ENCODE results near the gene NUDT22. TPM values are rescaled to one million over a fixed set of nuclear protein-coding genes. Genes with fewer than 3 reads are reported as not detected.

NUDT22 gene
- total RNA-seq, 1 donor from 2014 or later: 79.4 TPM

DNA sequence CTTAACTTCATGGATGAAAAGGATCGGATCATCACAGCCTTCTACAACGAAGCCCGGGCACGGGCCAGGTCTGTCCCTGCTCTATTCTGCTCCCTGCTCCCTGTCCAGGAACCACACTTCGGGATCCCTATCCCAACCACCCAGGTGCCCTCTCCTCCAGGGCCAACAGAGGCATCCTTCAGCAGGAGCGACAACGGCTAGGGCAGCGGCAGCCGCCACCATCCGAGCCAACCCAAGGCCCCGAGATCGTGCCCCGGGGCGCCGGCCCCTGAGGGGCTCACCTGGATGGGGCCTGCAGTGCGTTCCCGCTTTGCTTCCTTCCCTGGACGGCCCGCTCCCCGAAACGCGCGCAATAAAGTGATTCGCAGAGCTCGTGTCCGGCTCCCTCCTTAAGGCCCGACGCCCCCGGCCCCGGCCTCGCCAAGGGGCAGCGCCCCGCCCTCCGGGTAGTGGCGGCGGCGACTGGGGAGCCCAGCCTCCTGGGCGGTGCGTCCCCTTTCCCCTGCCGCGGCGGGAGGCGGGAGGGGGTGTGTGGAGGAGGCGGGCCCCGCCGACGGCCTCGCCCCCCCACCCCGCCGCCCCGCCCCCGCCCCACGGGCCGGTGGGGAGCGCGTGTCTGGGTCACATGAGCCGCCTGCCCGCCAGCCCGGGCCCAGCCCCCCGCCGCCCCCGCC lies 8.0 kb downstream of the NUDT22 start, which contains the start of gene VEGFB:
TSS of gene VEGFB (plus strand) at position 672 of the 674 bp plus-strand sequence. CDS start 250 bp downstream, outside the sequence.
- Mint-ChIP-seq H3K27ac (peak within 1 kb of the TSS; percentile 68), H3K9me3 (no peaks in the 10 kb centered on the region), H3K27me3 (ENCODE audit: insufficient read depth) (no peaks in the 10 kb centered on the region), H3K4me3 (peak within 1 kb of the TSS; percentile 88), H3K36me3 (ENCODE audit: low read depth) (peaks cover 11% of the 10 kb centered on the region), H3K4me1 (ENCODE audit: low read depth) (peaks cover 24% of the 10 kb centered on the region)
- peak; percentile 74 for DNase-seq (ENCODE audit: low spot score)
- intact Hi-C loops (cut with micrococcal nuclease): loop anchor here (1.0 kb wide), 1 partner anchor 8 kb away; the partner anchor contains the start of genes NUDT22 and TRPT1

DNA sequence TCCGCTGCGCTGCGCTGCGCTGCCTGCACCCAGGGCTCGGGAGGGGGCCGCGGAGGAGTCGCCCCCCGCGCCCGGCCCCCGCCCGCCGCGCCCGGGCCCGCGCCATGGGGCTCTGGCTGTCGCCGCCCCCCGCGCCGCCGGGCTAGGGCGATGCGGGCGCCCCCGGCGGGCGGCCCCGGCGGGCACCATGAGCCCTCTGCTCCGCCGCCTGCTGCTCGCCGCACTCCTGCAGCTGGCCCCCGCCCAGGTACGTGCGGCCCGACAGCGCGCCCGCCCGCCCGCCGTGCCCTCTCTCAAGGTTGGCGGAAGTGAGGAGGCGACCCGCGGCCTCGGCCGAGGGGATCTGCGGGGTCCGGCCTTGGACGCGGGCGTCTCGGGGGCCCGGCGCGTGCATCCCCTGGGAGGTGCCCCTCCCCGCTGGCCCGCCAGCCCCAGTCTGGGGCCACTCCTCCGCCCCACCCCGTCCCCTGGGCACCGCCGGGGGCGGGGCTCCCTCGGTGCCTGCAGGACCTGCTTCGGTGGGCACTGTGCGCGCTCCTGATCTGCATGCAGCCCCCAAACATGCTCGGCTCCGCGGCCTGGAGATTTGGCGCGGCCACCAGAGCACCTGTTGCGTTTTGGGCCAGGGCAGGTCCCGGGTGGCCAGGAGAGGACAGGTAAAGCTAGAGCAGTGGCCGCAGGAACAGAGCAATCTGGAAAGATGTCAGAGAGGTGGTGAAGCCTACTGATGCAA lies 8.7 kb downstream of the NUDT22 start:
- peak overlapping the region; percentile 87 for H3K4me3 Mint-ChIP-seq
- H3K27me3 Mint-ChIP-seq (ENCODE audit: insufficient read depth): no peaks in the 10 kb centered on the region
- peaks cover 19% of the 10 kb centered on the region for H3K4me1 Mint-ChIP-seq (ENCODE audit: low read depth)
- H3K9me3 Mint-ChIP-seq: no peaks in the 10 kb centered on the region
- DNase-seq (ENCODE audit: low spot score): peak; percentile 56
- intact Hi-C loops (cut with micrococcal nuclease): loop anchor here (1.0 kb wide), 1 partner anchor 9 kb away; the partner anchor contains the start of genes NUDT22 and TRPT1
- peak overlapping the region; percentile 67 for H3K27ac Mint-ChIP-seq
- peaks cover 13% of the 10 kb centered on the region for H3K36me3 Mint-ChIP-seq (ENCODE audit: low read depth)

DNA sequence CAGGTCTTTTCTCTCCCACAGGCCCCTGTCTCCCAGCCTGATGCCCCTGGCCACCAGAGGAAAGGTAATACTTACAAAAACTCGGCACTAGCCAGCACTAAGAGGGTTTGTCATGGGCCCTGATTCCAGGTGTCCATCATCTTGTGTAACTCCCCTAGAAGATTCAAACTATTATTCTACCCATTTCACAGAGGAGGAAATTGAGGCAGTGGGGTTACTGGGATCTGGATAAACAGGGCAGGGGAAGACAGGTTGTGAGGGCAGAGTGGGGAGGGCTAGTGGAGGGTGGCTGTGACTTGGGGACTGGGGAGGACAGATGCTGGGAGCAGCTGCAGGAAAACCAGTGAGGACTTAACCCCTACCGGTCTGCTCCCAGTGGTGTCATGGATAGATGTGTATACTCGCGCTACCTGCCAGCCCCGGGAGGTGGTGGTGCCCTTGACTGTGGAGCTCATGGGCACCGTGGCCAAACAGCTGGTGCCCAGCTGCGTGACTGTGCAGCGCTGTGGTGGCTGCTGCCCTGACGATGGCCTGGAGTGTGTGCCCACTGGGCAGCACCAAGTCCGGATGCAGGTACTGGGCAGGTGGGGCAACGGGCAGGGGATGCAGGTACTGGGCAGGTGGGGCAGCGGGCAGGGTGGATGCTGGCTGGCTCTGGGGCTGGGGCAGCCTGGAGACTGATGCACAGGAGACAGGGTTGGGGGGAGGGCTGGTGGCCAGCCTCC lies 9.5 kb downstream of the NUDT22 start:
- DNase-seq (ENCODE audit: low spot score): no peak
- H3K4me1 Mint-ChIP-seq (ENCODE audit: low read depth): peaks cover 24% of the 10 kb centered on the region
- H3K9me3 Mint-ChIP-seq: no peaks in the 10 kb centered on the region
- intact Hi-C loops (cut with micrococcal nuclease): no loop called here
- H3K27me3 Mint-ChIP-seq (ENCODE audit: insufficient read depth): no peaks in the 10 kb centered on the region
- peaks cover 15% of the 10 kb centered on the region for H3K36me3 Mint-ChIP-seq (ENCODE audit: low read depth)
- H3K4me3 Mint-ChIP-seq: peak overlapping the region; percentile 87
- H3K27ac Mint-ChIP-seq: peak overlapping the region; percentile 64

DNA sequence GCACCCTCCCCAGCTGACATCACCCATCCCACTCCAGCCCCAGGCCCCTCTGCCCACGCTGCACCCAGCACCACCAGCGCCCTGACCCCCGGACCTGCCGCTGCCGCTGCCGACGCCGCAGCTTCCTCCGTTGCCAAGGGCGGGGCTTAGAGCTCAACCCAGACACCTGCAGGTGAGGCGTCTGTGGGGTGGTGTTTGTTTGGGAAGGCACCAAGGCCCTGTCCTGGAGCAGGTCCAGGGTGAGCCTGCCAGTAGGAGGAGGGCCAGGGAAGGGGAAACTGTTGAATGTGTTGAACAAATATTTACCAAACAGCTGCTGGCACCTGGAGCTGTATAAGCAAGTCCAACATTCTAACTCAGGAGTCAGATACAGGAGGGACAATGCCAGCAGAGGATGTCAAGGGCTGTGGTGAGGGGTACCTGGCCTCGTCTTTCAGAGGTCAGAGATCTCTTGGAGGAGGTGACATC lies 11.4 kb downstream of the NUDT22 start:
- H3K9me3 Mint-ChIP-seq: no peaks in the 10 kb centered on the region
- H3K4me3 Mint-ChIP-seq: no peak overlapping the region
- H3K4me1 Mint-ChIP-seq (ENCODE audit: low read depth): peaks cover 28% of the 10 kb centered on the region
- DNase-seq (ENCODE audit: low spot score): no peak
- no peaks in the 10 kb centered on the region for H3K27me3 Mint-ChIP-seq (ENCODE audit: insufficient read depth)
- intact Hi-C loops (cut with micrococcal nuclease): no loop called here
- peaks cover 16% of the 10 kb centered on the region for H3K36me3 Mint-ChIP-seq (ENCODE audit: low read depth)
- H3K27ac Mint-ChIP-seq: no peak overlapping the region

DNA sequence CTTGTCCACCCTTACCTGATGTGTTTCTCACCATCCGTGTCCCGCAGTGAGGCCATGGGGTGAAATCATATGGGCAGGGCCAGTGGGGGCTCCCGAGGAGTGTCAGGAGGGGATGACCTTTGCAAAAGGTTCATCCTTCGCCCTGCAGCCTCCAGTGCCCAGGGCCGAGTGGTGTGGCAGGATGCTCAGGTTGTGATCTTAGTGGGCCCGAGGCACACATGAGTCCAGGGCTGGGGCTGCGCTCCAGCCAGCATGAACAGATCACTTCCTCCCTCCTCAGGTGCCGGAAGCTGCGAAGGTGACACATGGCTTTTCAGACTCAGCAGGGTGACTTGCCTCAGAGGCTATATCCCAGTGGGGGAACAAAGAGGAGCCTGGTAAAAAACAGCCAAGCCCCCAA lies 12.0 kb downstream of the NUDT22 start:
- Mint-ChIP-seq H3K27ac (no peak overlapping the region), H3K9me3 (no peaks in the 10 kb centered on the region), H3K27me3 (ENCODE audit: insufficient read depth) (no peaks in the 10 kb centered on the region), H3K36me3 (ENCODE audit: low read depth) (peaks cover 20% of the 10 kb centered on the region), H3K4me3 (no peak overlapping the region), H3K4me1 (ENCODE audit: low read depth) (peaks cover 33% of the 10 kb centered on the region)
- intact Hi-C loops (cut with micrococcal nuclease): no loop called here
- DNase-seq (ENCODE audit: low spot score): no peak

DNA sequence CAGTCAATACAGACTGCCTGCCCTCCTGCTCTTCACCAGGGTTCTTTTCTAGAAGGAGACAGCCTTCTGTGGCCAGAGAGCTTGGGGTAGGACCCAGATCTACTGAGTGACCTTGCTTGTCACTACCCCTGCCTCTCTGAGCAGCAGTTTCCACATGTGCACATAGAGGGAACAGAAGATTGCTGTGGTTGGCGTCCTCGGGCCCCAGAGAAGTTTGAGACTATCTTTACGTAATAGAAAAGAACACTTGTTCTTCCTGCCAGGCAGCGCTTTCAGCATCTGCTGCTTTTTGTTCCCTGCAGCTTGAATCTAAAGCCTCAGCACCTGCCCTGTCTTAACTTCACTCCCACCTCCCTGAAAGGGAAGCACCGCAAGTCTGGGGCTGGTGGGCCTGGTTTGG lies 12.9 kb downstream of the NUDT22 start:
- H3K36me3 Mint-ChIP-seq (ENCODE audit: low read depth): peaks cover 21% of the 10 kb centered on the region
- no peak for DNase-seq (ENCODE audit: low spot score)
- no peak overlapping the region for H3K27ac Mint-ChIP-seq
- peaks cover 41% of the 10 kb centered on the region for H3K4me1 Mint-ChIP-seq (ENCODE audit: low read depth)
- H3K27me3 Mint-ChIP-seq (ENCODE audit: insufficient read depth): no peaks in the 10 kb centered on the region
- peak overlapping the region; percentile 34 for H3K4me3 Mint-ChIP-seq
- intact Hi-C loops (cut with micrococcal nuclease): no loop called here
- H3K9me3 Mint-ChIP-seq: no peaks in the 10 kb centered on the region

DNA sequence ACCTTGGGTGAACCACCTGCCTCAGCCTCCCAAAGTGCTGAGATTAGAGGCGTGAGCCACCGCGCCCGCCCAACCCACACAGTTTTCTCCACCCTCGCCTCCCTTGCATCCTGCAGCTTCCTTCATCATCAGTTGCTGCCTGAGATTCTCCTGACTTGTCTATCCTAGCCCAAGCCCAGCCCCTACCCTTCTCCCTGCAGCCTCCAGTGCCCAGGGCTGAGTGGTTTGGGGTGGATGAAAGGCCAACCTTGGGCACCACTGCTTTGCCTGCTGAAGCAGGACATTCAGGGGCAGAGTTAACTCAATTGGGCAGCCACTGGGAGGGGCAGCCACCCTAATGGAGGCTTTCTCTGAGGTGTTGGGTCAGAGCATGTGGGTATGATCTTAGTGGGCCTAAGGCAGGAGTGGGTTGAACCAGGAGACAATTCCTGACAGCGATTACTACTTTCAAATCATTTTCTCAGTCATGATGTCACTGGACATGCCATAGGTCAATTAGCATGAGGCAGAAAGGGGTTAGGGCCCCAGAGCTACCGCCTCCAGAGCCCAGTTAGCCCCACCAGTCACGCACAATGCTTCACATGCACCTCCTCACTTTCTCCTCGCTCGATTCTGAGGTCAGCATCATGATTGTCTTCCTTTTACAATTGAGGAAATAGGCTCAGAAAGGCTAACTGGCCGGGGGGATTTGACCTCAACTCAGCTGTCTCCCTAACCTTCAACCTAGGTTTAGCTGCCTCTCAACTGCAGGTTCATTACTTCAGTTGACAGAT lies 13.8 kb downstream of the NUDT22 start:
- no peaks in the 10 kb centered on the region for H3K9me3 Mint-ChIP-seq
- no peaks in the 10 kb centered on the region for H3K27me3 Mint-ChIP-seq (ENCODE audit: insufficient read depth)
- H3K36me3 Mint-ChIP-seq (ENCODE audit: low read depth): peaks cover 21% of the 10 kb centered on the region
- peak overlapping the region; percentile 94 for H3K27ac Mint-ChIP-seq
- H3K4me1 Mint-ChIP-seq (ENCODE audit: low read depth): peaks cover 41% of the 10 kb centered on the region
- intact Hi-C loops (cut with micrococcal nuclease): loop anchor here (2.0 to 5.0 kb wide), 2 partner anchors 33 to 1648 kb away; partner anchors contain the start of genes FERMT3 and TUT1
- DNase-seq (ENCODE audit: low spot score): no peak
- peak overlapping the region; percentile 94 for H3K4me3 Mint-ChIP-seq

DNA sequence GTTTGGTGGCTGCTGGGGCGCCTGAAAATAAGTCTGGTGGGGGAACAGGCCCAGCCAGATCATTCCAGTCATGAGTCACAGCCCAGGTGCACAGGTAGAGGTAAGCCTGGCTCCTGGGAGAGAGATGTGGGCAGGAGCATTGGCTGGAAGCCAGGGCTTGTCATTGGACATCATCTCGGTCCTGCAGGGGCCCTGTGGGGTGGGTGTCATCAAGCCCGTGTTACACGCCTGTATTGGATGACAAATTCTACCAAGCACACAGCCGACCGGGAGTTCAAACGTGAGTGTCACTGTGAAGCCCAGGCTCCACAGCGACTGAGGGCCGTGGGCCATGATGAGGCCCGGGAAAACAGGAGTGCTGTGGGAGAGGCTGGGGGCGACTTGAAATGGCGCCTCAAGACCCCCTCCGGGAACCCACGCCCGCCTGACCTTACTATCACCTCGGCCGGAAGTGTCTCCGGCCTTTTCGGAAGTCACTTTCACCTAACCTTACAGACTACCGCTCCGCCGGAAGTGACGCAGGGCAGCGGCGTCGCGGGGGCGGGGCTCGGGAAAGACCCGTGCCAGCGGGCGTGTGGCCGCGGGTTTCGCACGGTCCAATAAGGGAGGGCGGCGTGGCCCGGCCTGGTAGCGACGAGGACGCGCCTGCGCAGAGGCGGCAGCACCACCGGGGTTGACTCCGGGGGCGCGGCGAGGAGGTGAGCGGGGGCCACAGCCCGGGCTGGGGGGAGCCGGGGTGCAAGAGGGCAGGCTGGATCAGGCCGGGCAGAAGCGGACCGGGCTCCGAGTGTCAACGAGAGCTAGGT lies 14.6 kb downstream of the NUDT22 start, which contains the start of gene FKBP2:
TSS of gene FKBP2 (plus strand) at position 661 of the 806 bp plus-strand sequence. CDS start 1,293 bp downstream, outside the sequence.
- peak; percentile 99 for DNase-seq (ENCODE audit: low spot score)
- no peaks in the 10 kb centered on the region for H3K9me3 Mint-ChIP-seq
- intact Hi-C loops (cut with micrococcal nuclease): loop anchor here (1.0 to 5.0 kb wide), 12 partner anchors 10 to 1648 kb away; partner anchors contain the start of genes BAD, CCDC88B, COX8A and DNAJC4
- H3K36me3 Mint-ChIP-seq (ENCODE audit: low read depth): peaks cover 21% of the 10 kb centered on the region
- peak within 1 kb of the TSS; percentile 94 for H3K4me3 Mint-ChIP-seq
- peaks cover 35% of the 10 kb centered on the region for H3K4me1 Mint-ChIP-seq (ENCODE audit: low read depth)
- H3K27me3 Mint-ChIP-seq (ENCODE audit: insufficient read depth): no peaks in the 10 kb centered on the region
- H3K27ac Mint-ChIP-seq: peak within 1 kb of the TSS; percentile 94

DNA sequence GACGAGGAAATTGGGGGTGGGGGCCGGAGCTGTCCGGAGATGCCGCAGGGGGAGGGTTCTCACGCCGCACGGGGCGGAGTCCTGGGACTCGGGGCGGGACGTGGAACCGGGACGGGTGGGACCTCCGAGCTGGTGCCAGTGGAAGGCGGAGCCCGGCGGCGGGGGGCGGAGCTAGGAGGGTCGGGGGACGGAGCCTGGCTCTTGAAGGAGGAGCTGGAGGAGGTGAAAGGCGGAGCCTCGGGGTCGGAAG lies 15.1 kb downstream of the NUDT22 start:
- Mint-ChIP-seq H3K9me3 (no peaks in the 10 kb centered on the region), H3K27me3 (ENCODE audit: insufficient read depth) (no peaks in the 10 kb centered on the region), H3K36me3 (ENCODE audit: low read depth) (peaks cover 21% of the 10 kb centered on the region), H3K4me1 (ENCODE audit: low read depth) (peaks cover 34% of the 10 kb centered on the region), H3K4me3 (peak overlapping the region; percentile 94), H3K27ac (peak overlapping the region; percentile 94)
- intact Hi-C loops (cut with micrococcal nuclease): loop anchor here (1.0 to 5.0 kb wide), 12 partner anchors 10 to 1649 kb away; partner anchors contain the start of genes BAD, CCDC88B, COX8A and DNAJC4
- DNase-seq (ENCODE audit: low spot score): peak; percentile 100

DNA sequence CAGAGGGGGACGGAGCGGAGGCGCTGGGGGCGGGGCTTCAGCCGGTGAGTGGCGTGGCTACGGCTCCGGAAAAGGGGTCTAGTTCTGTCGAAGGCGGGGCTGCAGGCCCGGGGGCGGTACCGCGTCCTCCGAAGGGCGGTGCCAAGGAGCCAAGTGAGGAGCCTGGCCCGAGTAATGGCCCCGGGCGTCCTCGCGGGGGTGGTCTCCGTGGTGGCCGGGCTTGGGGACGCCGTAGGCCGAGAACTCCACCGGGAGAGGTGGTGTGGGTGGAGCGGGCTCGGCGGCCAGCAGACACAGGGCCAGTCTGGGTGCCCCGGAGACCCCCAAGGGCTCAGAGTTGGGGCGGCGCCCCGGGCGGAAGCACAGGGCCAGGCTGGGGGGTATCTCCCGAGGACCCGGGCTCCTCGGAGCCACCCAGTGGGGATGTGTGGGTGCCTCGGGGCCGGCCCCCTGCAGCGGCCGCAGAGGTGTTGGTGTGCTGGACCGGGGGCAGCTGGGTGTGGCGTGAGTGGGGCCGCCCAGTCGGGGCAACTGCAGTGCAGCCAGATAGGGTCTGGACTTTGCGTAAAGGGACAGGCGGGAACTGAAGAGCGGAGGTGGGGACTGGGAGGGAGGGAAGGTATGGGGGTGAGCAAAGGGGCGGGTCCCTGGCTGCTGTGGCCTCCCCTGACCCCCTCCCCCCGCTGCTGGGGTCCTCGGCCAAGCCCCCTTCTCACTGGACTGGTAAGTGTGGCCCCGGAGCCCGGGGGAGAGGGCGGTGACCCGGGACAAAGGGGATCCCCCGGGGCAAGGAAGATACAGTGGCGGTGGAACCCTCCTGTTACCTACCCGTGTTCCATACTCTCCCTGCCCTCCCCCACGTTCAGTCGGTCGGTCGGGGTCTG lies 15.7 kb downstream of the NUDT22 start:
- H3K4me1 Mint-ChIP-seq (ENCODE audit: low read depth): peaks cover 34% of the 10 kb centered on the region
- peak overlapping the region; percentile 94 for H3K27ac Mint-ChIP-seq
- peaks cover 21% of the 10 kb centered on the region for H3K36me3 Mint-ChIP-seq (ENCODE audit: low read depth)
- intact Hi-C loops (cut with micrococcal nuclease): loop anchor here (1.0 to 5.0 kb wide), 12 partner anchors 10 to 1649 kb away; partner anchors contain the start of genes BAD, CCDC88B, COX8A and DNAJC4
- no peaks in the 10 kb centered on the region for H3K27me3 Mint-ChIP-seq (ENCODE audit: insufficient read depth)
- peak overlapping the region; percentile 94 for H3K4me3 Mint-ChIP-seq
- no peaks in the 10 kb centered on the region for H3K9me3 Mint-ChIP-seq
- peak; percentile 21 for DNase-seq (ENCODE audit: low spot score)
